ENCODE data around the gene HRC. TPM values are rescaled to one million over a fixed set of nuclear protein-coding genes. Genes with fewer than 3 reads are reported as not detected.

Gene HRC
- total RNA-seq, 2 experiments from 2014 or later: not detected

DNA sequence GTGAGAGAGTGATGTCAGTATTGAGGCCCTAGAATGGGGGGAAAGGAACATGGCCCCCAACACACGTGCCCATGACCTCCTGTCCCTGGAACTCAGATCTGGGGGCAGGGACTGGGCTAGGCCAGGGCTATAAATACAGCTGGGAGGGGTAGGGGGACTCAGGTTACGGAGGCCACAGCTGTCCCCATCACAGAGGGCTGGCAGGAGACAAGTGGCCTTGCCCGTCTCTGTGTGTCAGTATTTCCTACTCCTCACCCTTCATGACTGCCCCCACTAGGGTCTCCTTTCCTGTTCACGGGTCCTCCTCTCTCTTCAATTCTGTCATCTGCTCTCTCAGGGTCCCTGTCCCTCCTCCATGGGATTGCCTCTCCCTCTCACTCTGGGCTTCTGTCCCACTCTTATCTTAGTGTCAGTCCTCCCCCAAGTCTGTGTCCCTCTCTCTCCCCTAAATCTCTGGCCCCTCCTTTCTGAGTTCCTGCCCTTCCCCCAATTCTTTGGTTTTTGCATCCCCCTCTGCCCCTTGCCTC lies 687 bp upstream of the HRC start:
- Mint-ChIP-seq H3K4me3 (no peak overlapping the region), H3K27ac (no peak overlapping the region), H3K4me1 (ENCODE audit: low read depth) (peaks cover 12% of the 10 kb centered on the region), H3K9me3 (no peaks in the 10 kb centered on the region), H3K36me3 (ENCODE audit: low read depth) (no peaks in the 10 kb centered on the region), H3K27me3 (ENCODE audit: low read depth) (peaks cover 74% of the 10 kb centered on the region)
- CTCF ChIA-PET: no interaction called here
- DNase-seq: no peak
- intact Hi-C loops (cut with micrococcal nuclease): no loop called here

DNA sequence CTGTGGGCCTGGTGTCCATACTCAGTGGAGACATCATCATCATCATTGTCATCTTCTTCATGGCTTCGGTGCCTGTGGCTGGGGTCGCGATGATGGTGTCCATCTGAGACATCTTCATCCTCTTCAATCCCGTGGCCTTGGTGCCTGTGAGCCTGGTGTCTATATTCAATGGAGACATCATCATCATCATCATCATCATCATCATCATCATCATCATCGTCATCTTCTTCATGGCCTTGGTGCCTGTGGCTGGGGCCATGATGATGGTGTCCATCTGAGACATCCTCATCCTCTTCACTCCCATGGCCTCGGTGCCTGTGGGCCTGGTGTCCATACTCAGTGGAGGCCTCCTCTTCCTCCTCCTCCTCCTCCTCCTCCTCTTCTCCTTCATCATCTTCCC lies 917 bp downstream of the HRC start:
- Mint-ChIP-seq H3K27me3 (ENCODE audit: low read depth) (peaks cover 72% of the 10 kb centered on the region), H3K9me3 (no peaks in the 10 kb centered on the region), H3K27ac (no peak overlapping the region), H3K36me3 (ENCODE audit: low read depth) (no peaks in the 10 kb centered on the region), H3K4me3 (no peak overlapping the region), H3K4me1 (ENCODE audit: low read depth) (peaks cover 23% of the 10 kb centered on the region)
- intact Hi-C loops (cut with micrococcal nuclease): no loop called here
- DNase-seq: no peak
- CTCF ChIA-PET: no interaction called here

DNA sequence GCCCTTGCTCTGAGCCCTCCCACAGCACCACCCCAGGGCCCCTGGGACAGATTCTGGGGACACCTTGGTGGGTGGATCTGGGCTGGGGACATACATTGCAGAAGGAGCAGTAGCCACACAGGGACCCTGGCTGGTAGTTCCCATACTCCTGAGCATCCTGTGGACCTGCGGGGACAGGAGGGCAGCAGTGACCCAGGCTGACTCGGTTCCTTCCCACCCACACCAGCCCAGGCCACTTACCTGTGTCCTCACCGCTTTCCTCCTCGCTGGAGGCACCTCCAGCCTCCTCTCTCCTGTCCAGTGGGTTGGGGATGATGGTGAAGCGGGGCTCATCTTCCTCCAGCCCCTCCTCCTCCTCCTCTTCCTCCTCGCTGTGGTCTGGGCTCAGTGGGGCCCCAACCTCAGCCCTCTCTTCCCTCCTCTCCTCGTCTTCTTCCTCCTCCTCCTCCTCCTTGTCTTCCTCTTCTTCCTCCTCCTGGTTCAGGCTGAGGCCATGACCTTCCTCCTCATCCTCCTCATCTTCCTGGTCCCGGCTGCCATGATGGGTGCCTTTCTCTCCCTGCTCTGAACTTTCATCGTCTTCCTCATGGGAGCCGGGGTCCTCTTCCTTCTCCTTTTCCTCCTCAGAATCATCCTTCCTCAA lies 1.9 kb downstream of the HRC start:
- Mint-ChIP-seq H3K4me3 (no peak overlapping the region), H3K9me3 (no peaks in the 10 kb centered on the region), H3K4me1 (ENCODE audit: low read depth) (peaks cover 24% of the 10 kb centered on the region), H3K27ac (no peak overlapping the region), H3K27me3 (ENCODE audit: low read depth) (peaks cover 77% of the 10 kb centered on the region), H3K36me3 (ENCODE audit: low read depth) (no peaks in the 10 kb centered on the region)
- intact Hi-C loops (cut with micrococcal nuclease): no loop called here
- DNase-seq: no peak
- CTCF ChIA-PET: no interaction called here

DNA sequence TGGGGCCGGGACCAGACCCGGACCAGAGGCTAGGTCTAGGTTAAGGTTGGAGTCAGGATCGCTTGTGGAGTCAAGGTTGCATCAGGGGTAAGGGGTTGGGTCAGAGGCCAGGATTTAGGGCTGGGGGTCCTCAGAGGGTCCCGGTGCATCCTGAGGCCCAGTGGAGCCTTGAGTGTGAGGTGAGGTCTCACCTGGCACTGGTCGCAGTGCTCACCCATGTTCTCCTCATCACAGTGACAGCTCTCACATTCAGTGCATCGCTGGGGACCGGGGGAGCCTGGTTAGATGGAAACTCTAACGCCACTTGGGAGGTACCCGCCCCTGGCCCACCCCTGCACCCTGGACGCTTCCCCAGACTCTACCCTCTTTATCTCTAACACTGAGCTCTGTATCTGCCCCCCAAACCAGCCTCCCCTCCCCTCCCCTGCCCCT lies 3.1 kb downstream of the HRC start:
- CTCF ChIA-PET: no interaction called here
- H3K4me1 Mint-ChIP-seq (ENCODE audit: low read depth): peaks cover 20% of the 10 kb centered on the region
- intact Hi-C loops (cut with micrococcal nuclease): no loop called here
- H3K36me3 Mint-ChIP-seq (ENCODE audit: low read depth): no peaks in the 10 kb centered on the region
- H3K4me3 Mint-ChIP-seq: no peak overlapping the region
- no peaks in the 10 kb centered on the region for H3K9me3 Mint-ChIP-seq
- no peak for DNase-seq
- no peak overlapping the region for H3K27ac Mint-ChIP-seq
- H3K27me3 Mint-ChIP-seq (ENCODE audit: low read depth): peaks cover 77% of the 10 kb centered on the region

DNA sequence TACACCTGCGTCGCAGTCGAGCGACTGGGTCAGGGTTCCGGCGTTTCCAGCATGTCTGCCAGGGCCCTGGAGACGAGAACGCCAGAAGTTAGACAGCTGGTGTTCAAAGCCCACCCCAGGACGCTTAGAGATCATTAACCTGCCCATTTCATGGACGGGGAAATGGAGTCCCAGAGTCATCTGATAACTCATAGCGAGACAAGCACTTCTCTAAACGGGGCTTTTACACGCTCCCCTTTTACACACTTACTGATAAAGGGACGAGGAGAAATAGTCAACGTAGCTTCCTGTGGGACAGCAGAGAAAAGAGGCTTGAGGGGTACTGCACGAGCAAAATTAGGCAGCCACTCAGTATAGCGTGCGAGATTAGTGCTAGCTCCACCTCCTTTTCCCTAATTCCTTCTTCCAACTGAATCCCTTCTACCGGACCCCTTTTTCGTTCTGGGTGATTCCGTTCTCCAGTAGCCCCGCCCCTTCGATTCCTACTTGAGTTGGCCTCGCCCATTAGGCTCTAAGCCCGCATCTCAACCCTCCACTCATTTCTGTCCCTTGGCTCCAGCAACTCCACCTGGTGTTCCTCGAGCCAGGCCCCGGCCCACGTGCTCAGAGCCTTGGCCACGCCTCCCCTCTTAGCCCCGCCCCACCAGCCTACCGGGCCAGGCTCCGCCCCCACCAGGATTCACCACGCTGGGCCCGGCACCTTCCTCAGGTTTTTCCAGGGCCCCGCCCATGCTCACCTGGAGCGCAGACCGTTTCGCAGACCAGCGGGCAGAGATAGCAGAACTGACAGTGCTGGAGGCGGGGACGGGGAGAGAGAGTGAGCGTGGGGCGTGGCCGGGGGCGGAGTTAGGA lies 3.7 kb downstream of the HRC start:
- Mint-ChIP-seq H3K36me3 (ENCODE audit: low read depth) (no peaks in the 10 kb centered on the region), H3K27ac (no peak overlapping the region), H3K4me3 (no peak overlapping the region), H3K4me1 (ENCODE audit: low read depth) (peaks cover 20% of the 10 kb centered on the region), H3K27me3 (ENCODE audit: low read depth) (peaks cover 80% of the 10 kb centered on the region), H3K9me3 (no peaks in the 10 kb centered on the region)
- DNase-seq: peak; percentile 52
- intact Hi-C loops (cut with micrococcal nuclease): loop anchor here (2.0 kb wide), 1 partner anchor 33 kb away; the partner anchor contains the start of genes C19orf73 and PPFIA3
- CTCF ChIA-PET: interaction anchor here (0.5 to 3.2 kb wide), 4 partner anchors 37 to 662 kb away, joined by 4 to 9 read pairs (median 4); partner anchors contain the start of gene LIN7B

DNA sequence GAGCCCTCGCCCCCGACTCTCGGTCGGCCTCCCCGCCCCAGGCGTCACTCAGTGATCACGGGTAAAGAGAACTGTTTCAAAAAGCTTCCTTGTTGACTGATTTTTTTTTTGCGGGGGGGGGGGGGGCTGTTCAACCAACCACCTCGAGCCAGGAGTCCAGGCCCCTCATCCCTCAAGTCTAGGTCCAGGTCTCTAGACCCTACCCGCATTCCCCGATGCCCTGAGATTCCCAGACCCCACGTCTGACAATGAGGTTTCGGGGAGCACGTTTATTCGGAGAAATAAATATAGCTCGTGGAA lies 4.3 kb downstream of the HRC start:
- Mint-ChIP-seq H3K9me3 (no peaks in the 10 kb centered on the region), H3K27me3 (ENCODE audit: low read depth) (peaks cover 80% of the 10 kb centered on the region), H3K4me1 (ENCODE audit: low read depth) (peaks cover 20% of the 10 kb centered on the region), H3K4me3 (peak overlapping the region; percentile 24), H3K36me3 (ENCODE audit: low read depth) (no peaks in the 10 kb centered on the region), H3K27ac (no peak overlapping the region)
- CTCF ChIA-PET: interaction anchor here (0.5 to 3.2 kb wide), 4 partner anchors 37 to 661 kb away, joined by 4 to 9 read pairs (median 4); partner anchors contain the start of gene LIN7B
- intact Hi-C loops (cut with micrococcal nuclease): loop anchor here (2.0 kb wide), 1 partner anchor 32 kb away; the partner anchor contains the start of genes C19orf73 and PPFIA3
- DNase-seq: no peak

DNA sequence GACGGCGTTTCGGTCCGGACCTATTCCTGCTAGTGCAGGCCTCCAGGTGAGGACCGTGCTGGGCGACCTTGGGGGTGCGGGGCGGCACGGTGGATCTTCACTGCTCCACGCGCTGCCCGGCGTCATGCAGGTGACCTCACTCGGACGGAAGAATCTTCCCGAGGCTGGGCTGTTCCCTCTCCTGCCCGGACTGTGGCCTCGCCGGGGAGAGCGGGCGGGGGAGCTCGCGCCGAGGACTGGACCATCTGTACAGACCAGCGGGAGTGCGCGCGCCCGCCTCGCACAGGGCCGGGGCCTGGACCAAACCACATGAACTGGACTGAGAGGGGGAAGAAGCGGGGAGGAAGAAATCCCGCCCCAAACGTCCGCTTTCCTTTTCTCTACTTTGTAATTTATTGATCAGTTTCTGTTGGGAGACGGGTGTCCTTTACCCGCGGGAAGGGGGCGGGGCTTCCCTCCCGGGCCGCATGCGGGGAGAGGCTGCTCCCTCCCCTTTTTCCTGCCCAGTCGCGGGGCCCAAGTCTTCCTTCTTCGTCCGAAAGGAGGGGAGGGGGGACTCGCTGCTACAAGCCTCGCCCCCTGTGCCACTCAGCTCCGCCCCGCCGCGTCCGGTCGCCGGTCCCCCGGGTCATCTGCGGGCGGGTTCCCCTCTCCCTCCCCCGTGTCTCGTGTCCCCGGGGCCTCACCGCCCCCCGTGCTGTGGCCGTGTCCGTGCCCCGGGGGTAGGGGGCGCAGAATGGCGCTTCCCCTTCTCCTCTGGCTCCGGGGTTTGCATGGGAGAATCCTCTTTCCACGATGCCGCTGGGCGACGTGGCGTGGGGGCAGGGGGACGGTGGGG lies 4.9 kb downstream of the HRC start:
- Mint-ChIP-seq H3K4me3 (peak overlapping the region; percentile 71), H3K27me3 (ENCODE audit: low read depth) (peaks cover 82% of the 10 kb centered on the region), H3K9me3 (no peaks in the 10 kb centered on the region), H3K36me3 (ENCODE audit: low read depth) (no peaks in the 10 kb centered on the region), H3K27ac (no peak overlapping the region), H3K4me1 (ENCODE audit: low read depth) (peaks cover 24% of the 10 kb centered on the region)
- peak; percentile 63 for DNase-seq
- CTCF ChIA-PET: interaction anchor here (0.9 to 3.2 kb wide), 4 partner anchors 36 to 661 kb away, joined by 4 to 9 read pairs (median 4); partner anchors contain the start of gene LIN7B
- intact Hi-C loops (cut with micrococcal nuclease): loop anchor here (2.0 kb wide), 1 partner anchor 32 kb away; the partner anchor contains the start of genes C19orf73 and PPFIA3

DNA sequence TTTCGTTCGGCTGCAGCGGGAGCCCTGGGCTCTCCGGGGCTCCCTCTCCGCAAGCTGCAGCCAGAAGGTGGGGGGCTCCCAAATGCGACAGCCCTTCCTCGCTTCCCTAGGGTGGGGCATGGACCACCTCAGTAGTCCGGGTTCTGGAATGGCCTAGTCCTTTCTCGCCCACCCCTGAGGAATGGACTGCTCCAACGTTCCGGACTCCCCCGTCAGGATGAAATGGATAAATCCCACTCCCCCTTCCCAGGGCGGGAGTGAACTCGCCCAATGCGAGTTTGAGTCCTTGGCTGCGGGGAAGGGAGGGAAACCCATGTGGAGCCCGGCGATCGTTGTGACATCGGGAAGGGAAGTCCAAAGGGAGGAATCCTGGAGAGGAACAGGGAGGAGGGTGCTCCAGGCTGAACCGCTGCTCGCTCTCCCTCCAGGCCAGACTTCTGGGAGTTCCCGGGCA lies 5.5 kb downstream of the HRC start:
- H3K36me3 Mint-ChIP-seq (ENCODE audit: low read depth): no peaks in the 10 kb centered on the region
- peak overlapping the region; percentile 71 for H3K4me3 Mint-ChIP-seq
- no peak for DNase-seq
- no peaks in the 10 kb centered on the region for H3K9me3 Mint-ChIP-seq
- H3K27me3 Mint-ChIP-seq (ENCODE audit: low read depth): peaks cover 81% of the 10 kb centered on the region
- intact Hi-C loops (cut with micrococcal nuclease): loop anchor here (1.0 to 5.0 kb wide), 3 partner anchors 31 to 156 kb away; partner anchors contain the start of genes C19orf73, CGB7, GYS1 and PPFIA3
- no peak overlapping the region for H3K27ac Mint-ChIP-seq
- H3K4me1 Mint-ChIP-seq (ENCODE audit: low read depth): peaks cover 24% of the 10 kb centered on the region
- CTCF ChIA-PET: interaction anchor here (1.0 to 3.2 kb wide), 3 partner anchors 35 to 52 kb away, joined by 4 to 9 read pairs (median 9); partner anchors contain the start of gene LIN7B

DNA sequence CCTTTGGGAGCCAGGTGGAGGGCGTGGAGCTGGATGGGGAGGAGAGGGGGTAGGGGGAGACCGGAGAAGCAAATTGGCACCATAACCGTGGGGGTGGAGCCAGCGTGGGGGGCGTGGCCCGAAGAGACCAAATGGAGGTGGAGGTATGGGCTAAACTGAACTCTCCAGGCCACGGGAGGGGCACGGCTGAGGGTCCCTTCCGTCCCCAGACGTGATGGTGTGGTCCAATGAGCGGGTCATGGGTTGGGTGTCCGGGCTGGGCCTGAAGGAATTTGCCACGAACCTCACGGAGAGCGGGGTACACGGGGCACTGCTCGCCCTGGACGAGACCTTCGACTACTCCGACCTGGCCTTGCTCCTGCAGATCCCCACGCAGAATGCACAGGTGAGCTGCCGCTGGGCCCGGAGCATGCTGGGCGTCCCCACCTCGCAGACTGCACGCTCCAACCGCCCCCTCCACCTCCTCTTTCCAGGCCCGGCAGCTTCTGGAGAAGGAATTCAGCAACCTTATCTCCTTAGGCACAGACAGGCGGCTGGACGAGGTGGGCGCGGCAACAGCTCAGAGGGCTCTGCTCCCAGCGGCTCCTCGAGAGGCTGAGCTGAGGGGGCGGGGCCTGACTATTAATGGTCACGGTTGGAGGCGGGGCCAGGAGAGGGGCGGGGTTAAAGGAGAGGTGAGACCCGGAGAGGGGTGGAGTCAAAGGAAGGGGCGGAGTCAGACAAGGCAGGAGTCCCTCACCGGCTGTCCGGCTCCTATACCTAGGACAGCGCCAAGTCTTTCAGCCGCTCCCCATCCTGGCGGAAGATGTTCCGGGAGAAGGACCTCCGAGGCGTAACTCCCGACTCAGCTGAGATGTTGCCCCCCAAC lies 6.2 kb downstream of the HRC start:
- no peak overlapping the region for H3K27ac Mint-ChIP-seq

DNA sequence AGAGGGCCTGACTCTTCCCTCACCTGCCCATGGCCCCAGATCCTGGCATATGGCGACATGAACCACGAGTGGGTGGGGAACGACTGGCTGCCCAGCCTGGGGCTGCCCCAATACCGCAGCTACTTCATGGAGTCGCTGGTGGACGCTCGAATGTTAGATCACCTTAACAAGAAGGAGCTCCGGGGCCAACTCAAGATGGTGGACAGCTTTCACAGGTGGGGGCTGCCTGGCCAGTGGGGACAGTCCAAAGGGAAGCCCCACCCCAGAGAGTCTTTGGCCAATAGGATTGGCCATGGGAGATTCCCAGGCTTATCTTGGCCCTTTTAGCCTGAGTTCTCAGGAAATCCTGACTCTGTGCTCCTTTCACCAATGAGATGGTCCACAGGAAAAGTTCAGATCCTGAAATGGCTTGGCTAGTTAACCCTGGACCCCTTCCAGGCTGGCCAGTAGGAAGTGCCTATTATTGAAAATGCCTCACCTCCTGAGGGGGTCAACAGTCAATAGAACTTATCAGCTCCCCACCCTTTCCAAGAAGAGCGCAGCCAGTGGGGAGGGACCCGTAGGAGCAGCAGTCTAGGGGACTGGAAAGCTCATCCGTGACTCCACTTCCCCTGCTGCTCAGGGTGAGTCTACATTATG lies 7.0 kb downstream of the HRC start:
- Mint-ChIP-seq H3K27me3 (ENCODE audit: low read depth) (peaks cover 66% of the 10 kb centered on the region), H3K4me3 (peak overlapping the region; percentile 13), H3K9me3 (no peaks in the 10 kb centered on the region), H3K27ac (no peak overlapping the region), H3K36me3 (ENCODE audit: low read depth) (no peaks in the 10 kb centered on the region), H3K4me1 (ENCODE audit: low read depth) (peaks cover 24% of the 10 kb centered on the region)
- intact Hi-C loops (cut with micrococcal nuclease): loop anchor here (5.0 kb wide), 1 partner anchor 91 kb away; the partner anchor contains the start of gene CGB7
- no peak for DNase-seq
- CTCF ChIA-PET: interaction anchor here (0.6 to 3.2 kb wide), 5 partner anchors 12 to 155 kb away, joined by 3 to 9 read pairs (median 3); partner anchors contain the start of genes GYS1, LIN7B and RUVBL2

More for the DNA sequence above, 6.2 kb downstream of the HRC start:
- H3K27me3 Mint-ChIP-seq (ENCODE audit: low read depth): peaks cover 74% of the 10 kb centered on the region
- peak overlapping the region; percentile 51 for H3K4me3 Mint-ChIP-seq
- H3K36me3 Mint-ChIP-seq (ENCODE audit: low read depth): no peaks in the 10 kb centered on the region
- H3K9me3 Mint-ChIP-seq: no peaks in the 10 kb centered on the region
- CTCF ChIA-PET: interaction anchor here (1.0 to 3.2 kb wide), 4 partner anchors 35 to 156 kb away, joined by 4 to 9 read pairs (median 9); partner anchors contain the start of genes GYS1, LIN7B and RUVBL2
- peaks cover 24% of the 10 kb centered on the region for H3K4me1 Mint-ChIP-seq (ENCODE audit: low read depth)
- intact Hi-C loops (cut with micrococcal nuclease): loop anchor here (1.0 to 5.0 kb wide), 2 partner anchors 92 to 156 kb away; partner anchors contain the start of genes CGB7, GYS1 and RUVBL2
- DNase-seq: peak; percentile 93

Data from activated naive CD4-positive, alpha-beta T cell treated with anti-CD3 and anti-CD28 coated beads for 36 hours (primary cell).